Dermis microvascular lymphatic vessel endothelial cell (primary cell): Measurements from ENCODE around the gene TCAP. TPM values are rescaled to one million over a fixed set of nuclear protein-coding genes. Genes with fewer than 3 reads are reported as not detected.
"Not testable (repeated sequence)": the region's sequence is repeated elsewhere in the genome, so short reads cannot be mapped to it uniquely, and the experiment has no call there.

Experiments used
- DNase-seq, 2 donors: peaks; one replicate each; pipeline versions ENCODE4 v3.0.0 to v3.0.0-alpha.2; 2010; ENCODE audit warnings: low read depth in 2 of 2
- total RNA-seq: library from RNA; depleted of rRNA; stranded (reverse); fragments of >200 nt; gene quantifications from 2 replicates; pipeline ENCODE4 v1.2.1, GENCODE V29; 2014

The TCAP gene
- total RNA-seq, 1 donor from 2014 or later: 0.26 TPM

- no peak for DNase-seq
These were observed 13.4 kb downstream of the TCAP start for GRCh38 chr17:39678340-39679116.

- DNase-seq: no peak
These were observed 14.5 kb downstream of the TCAP start for GRCh38 chr17:39679521-39680192.

- DNase-seq: no peak
These were observed 18.3 kb downstream of the TCAP start for GRCh38 chr17:39683295-39683939.

- no peak for DNase-seq
These were observed 19.4 kb downstream of the TCAP start for GRCh38 chr17:39684369-39685192.

GRCh38 chr17:39687101-39687545 is 22.0 kb downstream of the TCAP start:
- DNase-seq: no peak

- peak; percentile 68 to 88 for DNase-seq
These were observed 22.7 kb downstream of the TCAP start, which contains the start of gene PGAP3 for GRCh38 chr17:39687546-39688474. TSS of gene PGAP3 (minus strand) at chr17:39688057. CDS start at chr17:39688014, 43 bp downstream.

- no peak for DNase-seq
These were observed 23.3 kb downstream of the TCAP start for GRCh38 chr17:39688475-39688835.

GRCh38 chr17:39688945-39689344 is 23.8 kb downstream of the TCAP start:
- DNase-seq: no peak

GRCh38 chr17:39694593-39694992 is 29.4 kb downstream of the TCAP start:
- no peak for DNase-seq

GRCh38 chr17:39695089-39695474 is 29.9 kb downstream of the TCAP start:
- no peak for DNase-seq

- DNase-seq: no peak
These were observed 31.6 kb downstream of the TCAP start for GRCh38 chr17:39696731-39697130.

GRCh38 chr17:39697961-39698360 is 32.8 kb downstream of the TCAP start:
- DNase-seq: no peak

GRCh38 chr17:39699157-39699817 is 34.1 kb downstream of the TCAP start:
- not testable (repeated sequence) for DNase-seq

- no peak for DNase-seq
These were observed 34.6 kb downstream of the TCAP start, which contains the start of gene ERBB2 for GRCh38 chr17:39699818-39700147. TSS of gene ERBB2 (plus strand) at chr17:39700064. CDS start at chr17:39700239, 175 bp downstream.

- no peak for DNase-seq
These were observed 35.2 kb downstream of the TCAP start for GRCh38 chr17:39700148-39700987.

GRCh38 chr17:39701012-39701783 is 36.0 kb downstream of the TCAP start:
- DNase-seq: no peak

- DNase-seq: no peak
These were observed 36.8 kb downstream of the TCAP start for GRCh38 chr17:39701784-39702422.
